OCI-LY7 (cell line): ENCODE data around the gene POU2AF1. TPM values are rescaled to one million over a fixed set of nuclear protein-coding genes. Genes with fewer than 3 reads are reported as not detected.

Experiments used
- BruUV-seq: library from RNA; stranded (reverse); fragments of 400-500 nt; replicated peaks from 2 replicates; lab custom pipeline; 2021; lab: Mats Ljungman, UMichigan
- CTCF ChIA-PET: fragments of 300-600 bp; sonication (Branson Sonifier 250); formaldehyde crosslinking; loops from one replicate; lab custom pipeline; 2022; ENCODE audit warnings: antibody characterized with exemption; ENCODE audit not compliant: unreplicated experiment; lab: Charles Lee
- POLR2A ChIA-PET: fragments of 300-600 bp; sonication (Branson Sonifier 250); formaldehyde crosslinking; loops from one replicate; lab custom pipeline; 2022; ENCODE audit warnings: antibody characterized with exemption; lab: Charles Lee
- DNase-seq: peaks from one replicate; pipeline ENCODE4 v3.0.0-alpha.2; 2015; ENCODE audit warnings: low spot score
- H2AFZ ChIP-seq: fragments of 200-600 bp; sonication (generic), shearing (Covaris generic); 2 replicates; pipeline ENCODE4 v1.6.1; 2014; ENCODE audit warnings: mild to moderate bottlenecking, antibody characterized with exemption, low read length, moderate library complexity
- H3K27ac ChIP-seq: fragments of 200-600 bp; sonication (generic); 2 replicates; pipeline ENCODE4 v1.5.1; 2014; ENCODE audit warnings: mixed run types, low read depth, mild to moderate bottlenecking, moderate library complexity, low read length, inconsistent platforms; ENCODE audit not compliant: poor library complexity, severe bottlenecking
- H3K36me3 ChIP-seq: fragments of 200-600 bp; sonication (generic); 2 replicates; pipeline ENCODE4 v1.6.1; 2014; ENCODE audit warnings: mild to moderate bottlenecking, antibody characterized with exemption, low read length, moderate library complexity, mixed read lengths; ENCODE audit not compliant: insufficient read depth
- H3K4me1 ChIP-seq: fragments of 200-600 bp; sonication (generic); 2 replicates; pipeline ENCODE4 v1.5.1; 2014; ENCODE audit warnings: mild to moderate bottlenecking, low read length; ENCODE audit not compliant: insufficient read depth, poor library complexity, severe bottlenecking
- H3K4me2 ChIP-seq: fragments of 200-600 bp; sonication (generic); 2 replicates; pipeline ENCODE4 v1.6.1; 2014; ENCODE audit warnings: mild to moderate bottlenecking, low read length
- H3K4me3 ChIP-seq: fragments of 200-600 bp; sonication (generic); 2 replicates; pipeline ENCODE4 v1.5.1; 2014; ENCODE audit warnings: mild to moderate bottlenecking, low read depth, low read length; ENCODE audit not compliant: poor library complexity, severe bottlenecking
- H3K79me2 ChIP-seq: fragments of 200-600 bp; sonication (generic); 2 replicates; pipeline ENCODE4 v1.6.1; 2016; ENCODE audit warnings: low read depth, mild to moderate bottlenecking, low read length, moderate library complexity, mixed read lengths; ENCODE audit not compliant: insufficient read depth
- H3K9me2 ChIP-seq: fragments of 200-600 bp; sonication (generic); 2 replicates; pipeline ENCODE4 v1.6.1; 2016; ENCODE audit warnings: mild to moderate bottlenecking, low read length, mixed read lengths; ENCODE audit not compliant: insufficient read depth
- H3K9me3 ChIP-seq: fragments of 200-600 bp; sonication (generic); 2 replicates; pipeline ENCODE4 v1.6.1; 2014; ENCODE audit warnings: mild to moderate bottlenecking, mixed run types, low read length, mixed read lengths
- H4K20me1 ChIP-seq: fragments of 200-600 bp; sonication (generic); 2 replicates; pipeline ENCODE4 v1.6.1; 2014; ENCODE audit warnings: mild to moderate bottlenecking, antibody characterized with exemption, low read length, moderate library complexity, mixed read lengths; ENCODE audit not compliant: insufficient read depth
- CTCF ChIP-seq: fragments of 200-600 bp; sonication (generic); conservative IDR thresholded peaks from 2 replicates; pipeline ENCODE4 v1.5.1; 2014; ENCODE audit warnings: mild to moderate bottlenecking, antibody characterized with exemption, low read length, moderate library complexity, mixed read lengths
- EZH2phosphoT487 ChIP-seq: fragments of 200-600 bp; sonication (generic); IDR thresholded peaks from 2 replicates; pipeline ENCODE4 v1.6.1; 2018; ENCODE audit warnings: low read depth, borderline replicate concordance, mild to moderate bottlenecking, mixed run types, antibody characterized with exemption, low read length, moderate library complexity, mixed read lengths
- intact Hi-C: fragments of 100-400 bp; cut with micrococcal nuclease; formaldehyde crosslinking; loops from one replicate; pipeline ENCODE4 v1.10.0; 2022; ENCODE audit not compliant: unreplicated experiment
- total RNA-seq, 2 experiments: library from RNA; depleted of rRNA in 1 of 2; stranded (reverse); fragments of >200 nt in 1 of 2; shearing (Covaris generic) in 1 of 2; gene quantifications; 2 replicates each; pipeline ENCODE4 v1.2.3, GENCODE V29; 2014 to 2022

The POU2AF1 gene
- total RNA-seq, 2 experiments from 2014 or later, result 86.1 to 285 TPM

GRCh38 chr11:111392552-111392951, 13.5 kb upstream of the POU2AF1 start:
- Histone ChIP-seq H3K4me2 (no peak overlapping the region), H3K4me3 (no peak overlapping the region), H2AFZ (no peak overlapping the region), H3K9me2 (no peaks in the 10 kb centered on the region), H4K20me1 (no peaks in the 10 kb centered on the region; the same call in 1 of the 2 replicates), H3K4me1 (peaks cover 75% of the 10 kb centered on the region), H3K27ac (no peak overlapping the region), H3K79me2 (no peaks in the 10 kb centered on the region), H3K9me3 (peaks cover under 1% of the 10 kb centered on the region; the same call in 1 of the 2 replicates), H3K36me3 (no peaks in the 10 kb centered on the region; the same call in 1 of the 2 replicates)
- ChIA-PET CTCF (no interaction called here), POLR2A (interaction anchor here (1.0 to 8.5 kb wide), 6 partner anchors 9 to 25 kb away, joined by 3 to 83 read pairs (median 16); partner anchors contain the start of gene POU2AF1)
- BruUV-seq, result no TSS peak
- no peak for TF ChIP-seq EZH2phosphoT487
- no peak for TF ChIP-seq CTCF
- no peak for DNase-seq
- intact Hi-C loops, result no loop called here

GRCh38 chr11:111391328-111392124, 12.5 kb upstream of the POU2AF1 start:
- H3K36me3 ChIP-seq, result no peaks in the 10 kb centered on the region; the same call in 1 of the 2 replicates
- H3K27ac ChIP-seq, result no peak overlapping the region
- H3K4me2 ChIP-seq, result no peak overlapping the region
- DNase-seq, result no peak
- peaks cover 65% of the 10 kb centered on the region for H3K4me1 ChIP-seq
- BruUV-seq, result no TSS peak
- no peak overlapping the region for H3K4me3 ChIP-seq
- H4K20me1 ChIP-seq, result no peaks in the 10 kb centered on the region
- ChIA-PET CTCF (no interaction called here), POLR2A (interaction anchor here (0.5 to 8.5 kb wide), 6 partner anchors 8 to 1064 kb away, joined by 3 to 83 read pairs (median 29); partner anchors contain the start of gene POU2AF1)
- H3K9me3 ChIP-seq, result peaks cover 7% of the 10 kb centered on the region
- TF ChIP-seq CTCF (no peak), EZH2phosphoT487 (no peak)
- no peak overlapping the region for H2AFZ ChIP-seq
- H3K9me2 ChIP-seq, result no peaks in the 10 kb centered on the region
- H3K79me2 ChIP-seq, result no peaks in the 10 kb centered on the region
- intact Hi-C loops, result no loop called here
